ENCODE measurements around the gene WFS1. TPM values are rescaled to one million over a fixed set of nuclear protein-coding genes. Genes with fewer than 3 reads are reported as not detected.

WFS1 gene
- total and polyA plus RNA-seq, 2 of the 13 experiments (the other 11 are each of a cell fraction or from before 2014, with no cell fraction given), result 39.1 to 42.2 TPM

DNA sequence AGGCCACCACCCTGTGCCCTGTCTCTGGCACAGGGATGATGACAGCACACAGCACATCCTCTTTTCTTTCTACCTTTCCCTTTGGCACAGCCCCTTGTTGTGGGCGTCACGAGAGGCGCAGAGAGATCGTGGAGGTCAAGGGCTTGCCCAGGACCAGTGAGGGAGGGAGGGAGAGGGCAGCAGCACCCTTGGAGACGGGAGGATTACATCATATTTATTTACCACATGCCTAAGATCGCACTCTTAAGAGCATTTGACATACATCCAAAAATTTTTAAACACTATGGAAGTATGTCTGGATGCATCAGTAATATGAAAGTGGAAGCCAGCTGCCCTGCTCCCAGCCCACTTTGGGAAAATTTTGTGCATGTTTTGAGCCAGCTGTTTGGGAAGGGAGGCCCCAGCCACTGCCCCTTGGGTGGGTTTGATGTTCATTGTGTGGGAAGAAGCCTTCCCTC is 12.7 kb downstream of the WFS1 start:
- Histone ChIP-seq H3K27ac (ENCODE audit: extremely low read length, insufficient read depth, low read length) (no peak overlapping the region), H3K4me3 (replicated peaks in 1 of 3; ENCODE audit: insufficient read depth in 1 of 3, low read depth in 2 of 3, low read length in 3 of 3) (no peak overlapping the region), H3K79me2 (ENCODE audit: insufficient read depth, low read length) (peaks cover 20% of the 10 kb centered on the region), H3K9me3 (ENCODE audit: low read length) (no peaks in the 10 kb centered on the region), H3K9ac (ENCODE audit: insufficient read depth, low read depth, low read length) (no peak overlapping the region), H3K4me2 (ENCODE audit: low read depth, low read length) (no peak overlapping the region), H3K27me3 (ENCODE audit: control insufficient read depth in 1 of 2, insufficient read depth in 2 of 2, low read length in 2 of 2) (no peaks in the 10 kb centered on the region), H4K20me1 (ENCODE audit: insufficient read depth, low read length) (0 out of 2 replicates have a peak, but pooled peaks cover 4% of the 10 kb centered on the region), H3K36me3 (replicated peaks in 1 of 2; ENCODE audit: control insufficient read depth in 1 of 2, insufficient read depth in 2 of 2, low read length in 2 of 2) (peaks cover 57 to 79% of the 10 kb centered on the region in 2 experiments), H2AFZ (ENCODE audit: low read length) (no peak overlapping the region), H3K4me1 (ENCODE audit: insufficient read depth, low read length) (peaks cover 26% of the 10 kb centered on the region)
- CTCF ChIA-PET (ENCODE audit: low intra/inter-chr PET ratio, low total read pairs), result no interaction called here
- no TSS peak for BruUV-seq (replicated peaks)
- peak; percentile 30; the same call in 1 of the 2 replicates for TF ChIP-seq ATF7 (IDR thresholded peaks at IDR 0.05)
- no peak for TF ChIP-seq ATF7 (CRISPR knock-in tag; IDR thresholded peaks at IDR 0.05)
- TF ChIP-seq MIXL1 (CRISPR knock-in tag; IDR thresholded peaks at IDR 0.05), result no peak
- ATAC-seq (no peak), FAIRE-seq (no peak), DNase-seq (ENCODE audit: low spot score) (no peak)
- POLR2A ChIA-PET, result no interaction called here
- intact Hi-C loops (cut with micrococcal nuclease; ENCODE audit: unreplicated experiment), result no loop called here
- in situ Hi-C loops (cut with HindIII; ENCODE audit: extremely low pct_ligation_motif_present, low pct_unique_long_range_greater_than_20kb), result no loop called here
- 95% methylated on average over 6 of the region's 6 CpGs for WGBS (ENCODE audit: low lambda C conversion rate)

DNA sequence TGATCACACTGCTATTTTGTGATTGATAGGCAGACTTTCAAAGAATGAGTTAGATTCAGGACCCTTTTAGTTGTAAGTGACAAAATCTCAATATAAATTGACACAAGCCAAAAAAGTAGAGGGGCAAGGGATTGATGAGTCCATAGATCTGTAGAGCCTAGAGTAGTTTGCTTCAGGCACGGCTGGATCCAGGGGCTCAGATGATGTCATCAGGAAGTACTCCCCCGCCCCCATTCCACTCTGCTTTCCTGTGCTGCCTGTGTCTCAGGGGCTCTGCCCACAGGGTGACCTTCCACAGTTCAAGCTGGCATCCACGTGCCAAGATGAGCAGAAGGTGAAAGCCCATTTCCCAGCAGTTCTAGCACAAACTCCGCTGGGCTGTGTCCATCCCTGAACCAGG is 13.6 kb downstream of the WFS1 start:
- ATAC-seq (no peak), DNase-seq (ENCODE audit: low spot score) (no peak), FAIRE-seq (no peak)
- H3K4me3 ChIP-seq (replicated peaks in 1 of 3; ENCODE audit: insufficient read depth in 1 of 3, low read depth in 2 of 3, low read length in 3 of 3), result no peak overlapping the region
- H3K4me2 ChIP-seq (ENCODE audit: low read depth, low read length), result no peak overlapping the region
- ChIA-PET CTCF (ENCODE audit: low intra/inter-chr PET ratio, low total read pairs) (no interaction called here), POLR2A (no interaction called here)
- no peak overlapping the region for H2AFZ ChIP-seq (ENCODE audit: low read length)
- H3K36me3 ChIP-seq (replicated peaks in 1 of 2; ENCODE audit: control insufficient read depth in 1 of 2, insufficient read depth in 2 of 2, low read length in 2 of 2), result peaks cover 53 to 89% of the 10 kb centered on the region in 2 experiments
- no peaks in the 10 kb centered on the region for H3K9me3 ChIP-seq (ENCODE audit: low read length)
- no peak overlapping the region for H3K27ac ChIP-seq (ENCODE audit: extremely low read length, insufficient read depth, low read length)
- H3K4me1 ChIP-seq (ENCODE audit: insufficient read depth, low read length), result peaks cover 16% of the 10 kb centered on the region
- H4K20me1 ChIP-seq (ENCODE audit: insufficient read depth, low read length), result 0 out of 2 replicates have a peak, but pooled peaks cover 4% of the 10 kb centered on the region
- 100% methylated on average over 2 of the region's 4 CpGs for WGBS (ENCODE audit: low lambda C conversion rate)
- no peak overlapping the region for H3K9ac ChIP-seq (ENCODE audit: insufficient read depth, low read depth, low read length)
- intact Hi-C loops (cut with micrococcal nuclease; ENCODE audit: unreplicated experiment) (no loop called here), in situ Hi-C loops (cut with HindIII; ENCODE audit: extremely low pct_ligation_motif_present, low pct_unique_long_range_greater_than_20kb) (no loop called here)
- H3K79me2 ChIP-seq (ENCODE audit: insufficient read depth, low read length), result peaks cover 14% of the 10 kb centered on the region
- TF ChIP-seq ATF7 (IDR thresholded peaks at IDR 0.05) (peak; percentile 64), ATF7 (CRISPR knock-in tag; IDR thresholded peaks at IDR 0.05) (no peak), ZNF329 (CRISPR knock-in tag; IDR thresholded peaks at IDR 0.05; ENCODE audit: low read depth) (peak; percentile 98), YY1 (IDR thresholded peaks at IDR 0.05; ENCODE audit: insufficient read depth, insufficient replicate concordance, low read depth, low read length) (no peak), ZNF572 (CRISPR knock-in tag; IDR thresholded peaks at IDR 0.05) (no peak)
- TF ChIP-seq, protein P1, sequence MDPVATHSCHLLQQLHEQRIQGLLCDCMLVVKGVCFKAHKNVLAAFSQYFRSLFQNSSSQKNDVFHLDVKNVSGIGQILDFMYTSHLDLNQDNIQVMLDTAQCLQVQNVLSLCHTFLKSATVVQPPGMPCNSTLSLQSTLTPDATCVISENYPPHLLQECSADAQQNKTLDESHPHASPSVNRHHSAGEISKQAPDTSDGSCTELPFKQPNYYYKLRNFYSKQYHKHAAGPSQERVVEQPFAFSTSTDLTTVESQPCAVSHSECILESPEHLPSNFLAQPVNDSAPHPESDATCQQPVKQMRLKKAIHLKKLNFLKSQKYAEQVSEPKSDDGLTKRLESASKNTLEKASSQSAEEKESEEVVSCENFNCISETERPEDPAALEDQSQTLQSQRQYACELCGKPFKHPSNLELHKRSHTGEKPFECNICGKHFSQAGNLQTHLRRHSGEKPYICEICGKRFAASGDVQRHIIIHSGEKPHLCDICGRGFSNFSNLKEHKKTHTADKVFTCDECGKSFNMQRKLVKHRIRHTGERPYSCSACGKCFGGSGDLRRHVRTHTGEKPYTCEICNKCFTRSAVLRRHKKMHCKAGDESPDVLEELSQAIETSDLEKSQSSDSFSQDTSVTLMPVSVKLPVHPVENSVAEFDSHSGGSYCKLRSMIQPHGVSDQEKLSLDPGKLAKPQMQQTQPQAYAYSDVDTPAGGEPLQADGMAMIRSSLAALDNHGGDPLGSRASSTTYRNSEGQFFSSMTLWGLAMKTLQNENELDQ (CRISPR knock-in tag; IDR thresholded peaks at IDR 0.05; ENCODE audit: borderline replicate concordance), result no peak
- TF ChIP-seq, protein P2, sequence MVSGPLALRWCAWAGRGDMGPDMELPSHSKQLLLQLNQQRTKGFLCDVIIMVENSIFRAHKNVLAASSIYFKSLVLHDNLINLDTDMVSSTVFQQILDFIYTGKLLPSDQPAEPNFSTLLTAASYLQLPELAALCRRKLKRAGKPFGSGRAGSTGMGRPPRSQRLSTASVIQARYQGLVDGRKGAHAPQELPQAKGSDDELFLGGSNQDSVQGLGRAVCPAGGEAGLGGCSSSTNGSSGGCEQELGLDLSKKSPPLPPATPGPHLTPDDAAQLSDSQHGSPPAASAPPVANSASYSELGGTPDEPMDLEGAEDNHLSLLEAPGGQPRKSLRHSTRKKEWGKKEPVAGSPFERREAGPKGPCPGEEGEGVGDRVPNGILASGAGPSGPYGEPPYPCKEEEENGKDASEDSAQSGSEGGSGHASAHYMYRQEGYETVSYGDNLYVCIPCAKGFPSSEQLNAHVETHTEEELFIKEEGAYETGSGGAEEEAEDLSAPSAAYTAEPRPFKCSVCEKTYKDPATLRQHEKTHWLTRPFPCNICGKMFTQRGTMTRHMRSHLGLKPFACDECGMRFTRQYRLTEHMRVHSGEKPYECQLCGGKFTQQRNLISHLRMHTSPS (CRISPR knock-in tag; IDR thresholded peaks at IDR 0.05; ENCODE audit: low read depth), result no peak
- no peaks in the 10 kb centered on the region for H3K27me3 ChIP-seq (ENCODE audit: control insufficient read depth in 1 of 2, insufficient read depth in 2 of 2, low read length in 2 of 2)
- BruUV-seq (replicated peaks), result no TSS peak
